Placental pericyte (primary cell): ENCODE data around the gene PRR3. TPM values are rescaled to one million over a fixed set of nuclear protein-coding genes. Genes with fewer than 3 reads are reported as not detected.

Experiments
- small RNA-seq: library from RNA; depleted of rRNA; stranded (forward); fragments of <200 nt; gene quantifications from one replicate; pipeline ENCODE3, GENCODE V24; 2012; ENCODE audit warnings: low replicate concordance
- total RNA-seq: library from RNA; depleted of rRNA; stranded (reverse); fragments of >200 nt; gene quantifications from 2 replicates; pipeline ENCODE4 v1.2.3, GENCODE V29; 2012

The PRR3 gene, protein sequence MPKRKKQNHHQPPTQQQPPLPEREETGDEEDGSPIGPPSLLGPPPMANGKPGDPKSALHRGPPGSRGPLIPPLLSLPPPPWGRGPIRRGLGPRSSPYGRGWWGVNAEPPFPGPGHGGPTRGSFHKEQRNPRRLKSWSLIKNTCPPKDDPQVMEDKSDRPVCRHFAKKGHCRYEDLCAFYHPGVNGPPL
- 7.9 and 11.3 TPM in 2 replicates for total RNA-seq

DNA sequence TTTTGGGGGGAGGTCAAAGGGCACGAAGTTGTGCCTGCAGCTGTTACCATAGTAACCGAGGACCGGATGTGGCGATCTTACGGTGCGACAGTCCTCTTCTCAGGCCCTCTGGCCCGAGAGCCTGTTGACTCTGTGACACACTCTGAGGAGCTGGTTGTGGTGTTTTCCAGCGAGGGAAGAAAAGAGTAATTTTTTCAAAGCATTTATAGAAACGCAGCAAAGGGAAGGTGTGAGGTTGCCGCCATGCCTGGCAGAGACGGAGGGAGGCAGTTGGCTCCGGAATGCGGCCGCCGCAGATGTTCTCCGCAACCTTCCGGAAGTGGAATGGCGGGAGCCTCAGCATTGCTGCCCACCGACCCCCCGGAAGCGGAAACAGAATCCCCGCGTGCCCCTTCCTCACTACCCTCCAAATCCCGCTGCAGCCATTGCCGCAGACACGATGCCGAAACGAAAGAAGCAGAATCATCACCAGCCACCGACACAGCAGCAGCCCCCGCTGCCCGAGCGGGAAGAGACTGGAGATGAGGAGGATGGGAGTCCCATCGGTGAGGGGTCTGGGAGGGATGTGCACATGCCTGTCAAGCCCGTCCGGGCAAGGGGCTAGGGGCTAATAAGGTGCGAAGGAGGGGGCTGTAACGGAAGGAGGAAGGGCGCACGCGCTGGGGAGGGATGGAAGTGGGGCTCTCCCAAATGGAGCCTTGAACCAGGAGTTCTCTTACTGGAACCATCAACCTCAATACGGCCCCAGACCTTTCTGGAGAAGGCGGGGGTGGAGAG is at the start of gene PRR3:
TSS of gene PRR3 (plus strand) at position 390 of the 777 bp plus-strand sequence. CDS start at position 440, 50 bp downstream.

DNA sequence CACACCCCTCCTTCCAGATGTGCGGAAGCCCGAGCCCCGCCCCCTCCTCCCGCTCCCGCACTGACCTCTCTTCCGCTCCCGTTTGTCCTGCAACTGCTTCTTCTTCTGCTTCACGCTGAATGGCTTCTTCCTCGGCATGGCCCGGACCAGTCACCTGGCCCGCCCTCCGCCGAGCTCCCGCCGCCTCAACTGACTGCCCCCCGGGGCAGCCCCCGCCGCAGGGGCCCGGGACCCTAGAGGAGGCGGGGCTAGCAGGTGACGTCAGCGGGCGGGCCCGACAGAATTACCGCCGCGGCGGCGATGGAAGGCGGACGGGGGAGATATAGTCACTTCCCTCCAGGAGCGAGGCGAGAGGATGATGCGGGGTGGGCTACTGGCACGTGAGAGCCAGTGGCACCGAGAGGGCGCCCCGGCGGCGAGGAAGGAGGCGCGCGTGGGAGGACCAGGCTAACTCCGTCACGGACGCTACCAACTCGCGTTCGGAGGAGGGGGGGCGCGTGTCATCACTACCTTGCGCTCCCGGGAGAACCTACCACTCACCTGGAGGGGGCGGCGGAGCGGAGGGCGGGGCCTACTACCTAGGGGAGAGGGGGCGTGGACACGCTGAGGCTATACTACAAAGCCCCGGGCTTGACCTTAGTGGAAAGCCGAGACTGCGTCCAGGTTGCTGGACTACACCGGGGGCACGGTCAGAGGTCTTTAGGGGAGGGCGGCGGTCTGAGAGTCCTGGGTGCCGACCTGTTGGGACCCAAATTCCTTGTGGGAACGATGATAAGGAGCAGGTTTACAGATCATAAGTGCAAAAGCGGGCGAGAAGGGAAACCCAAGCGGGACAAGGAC is 809 bp upstream of the PRR3 start, which contains the start of gene GNL1:
TSS of gene GNL1 (minus strand) at position 424 of the 840 bp plus-strand sequence. CDS start at position 138, 286 bp downstream.

DNA sequence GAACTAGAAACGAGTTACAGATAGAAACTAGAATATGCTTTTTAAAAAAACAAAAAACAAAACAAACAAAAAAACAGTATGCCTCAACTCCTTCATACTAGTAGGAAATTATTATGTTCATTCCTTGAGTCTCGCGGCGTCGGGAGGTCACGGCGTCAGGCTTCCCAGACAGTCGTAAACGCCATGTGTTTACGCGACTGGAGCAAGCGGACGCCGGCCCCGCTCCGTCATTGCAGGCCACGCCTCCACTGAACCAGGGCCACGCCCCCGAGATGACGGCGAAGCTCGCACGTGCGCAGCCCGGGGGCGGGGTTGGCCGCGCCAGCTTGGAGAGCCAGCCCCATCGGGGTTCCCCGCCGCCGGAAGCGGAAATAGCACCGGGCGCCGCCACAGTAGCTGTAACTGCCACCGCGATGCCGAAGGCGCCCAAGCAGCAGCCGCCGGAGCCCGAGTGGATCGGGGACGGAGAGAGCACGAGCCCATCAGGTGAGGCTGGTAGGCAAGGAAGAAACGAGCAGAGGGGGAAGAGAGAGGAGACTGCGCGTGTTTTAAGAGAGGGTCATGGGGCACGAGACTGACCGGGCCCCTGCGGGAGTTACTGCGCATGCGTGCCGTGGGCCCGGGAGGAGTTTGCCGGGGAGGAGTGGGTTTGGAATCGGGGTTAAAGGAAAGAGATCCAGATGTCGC is 14.1 kb downstream of the PRR3 start, which contains the start of gene ABCF1:
TSS of gene ABCF1 (plus strand) at position 368 of the 687 bp plus-strand sequence. CDS start at position 414, 46 bp downstream.

Small RNA genes lying within 50 kb of the gene (small RNA-seq; reads per million reads assigned to genes)
- gene MIR877: 0.81 reads per million, percentile 36 among the genes with 10 or more reads in this experiment

Other genes starting within 250 kb of the PRR3 start
- 18.3 and 19.5 TPM in 2 replicates for gene TRIM39, start 230.4 kb upstream of the PRR3 start, total RNA-seq
- 29.5 and 31.4 TPM in 2 replicates for gene RPP21, start 212.1 kb upstream of the PRR3 start, total RNA-seq
- gene HLA-E, start 67.8 kb upstream of the PRR3 start, total RNA-seq: 175 and 411 TPM in 2 replicates
- gene GNL1, start 806 bp upstream of the PRR3 start, total RNA-seq: 34.6 and 53.1 TPM in 2 replicates
- 53.1 and 54.5 TPM in 2 replicates for gene ABCF1, start 14.1 kb downstream of the PRR3 start, total RNA-seq
- gene PPP1R10, start 59.9 kb downstream of the PRR3 start, total RNA-seq: 40.9 and 53.4 TPM in 2 replicates
- 70.5 and 88.8 TPM in 2 replicates for gene MRPS18B, start 60.5 kb downstream of the PRR3 start, total RNA-seq
- 5.4 and 7.2 TPM in 2 replicates for gene ATAT1, start 69.6 kb downstream of the PRR3 start, total RNA-seq
- gene C6orf136, start 89.8 kb downstream of the PRR3 start, total RNA-seq: 3.3 and 4.0 TPM in 2 replicates
- 36.5 and 48.4 TPM in 2 replicates for gene DHX16, start 115.7 kb downstream of the PRR3 start, total RNA-seq
- 95.6 and 121 TPM in 2 replicates for gene PPP1R18, start 129.3 kb downstream of the PRR3 start, total RNA-seq
- 2.2 and 7.3 TPM in 2 replicates for gene NRM, start 133.7 kb downstream of the PRR3 start, total RNA-seq
- gene MDC1, start 160.0 kb downstream of the PRR3 start, total RNA-seq: 4.4 and 14.3 TPM in 2 replicates
- 380 and 1,475 TPM in 2 replicates for gene TUBB, start 163.1 kb downstream of the PRR3 start, total RNA-seq
- 107 and 112 TPM in 2 replicates for gene FLOT1, start 185.4 kb downstream of the PRR3 start, total RNA-seq
- gene IER3, start 187.3 kb downstream of the PRR3 start, total RNA-seq: 256 and 325 TPM in 2 replicates